IPS-NIHi7 (cell line): ENCODE results near the gene KPNA3.
A peak's percentile ranks its signal among the peaks of the same experiment; 100 is the strongest.
"Not testable (repeated sequence)": the region's sequence is repeated elsewhere in the genome, so short reads cannot be mapped to it uniquely, and the experiment has no call there.

ENCODE experiments used
- DNase-seq: peaks from one replicate; pipeline ENCODE4 v3.0.0; 2012; ENCODE audit warnings: mixed read lengths; ENCODE audit errors: extremely low spot score

Gene KPNA3

DNA sequence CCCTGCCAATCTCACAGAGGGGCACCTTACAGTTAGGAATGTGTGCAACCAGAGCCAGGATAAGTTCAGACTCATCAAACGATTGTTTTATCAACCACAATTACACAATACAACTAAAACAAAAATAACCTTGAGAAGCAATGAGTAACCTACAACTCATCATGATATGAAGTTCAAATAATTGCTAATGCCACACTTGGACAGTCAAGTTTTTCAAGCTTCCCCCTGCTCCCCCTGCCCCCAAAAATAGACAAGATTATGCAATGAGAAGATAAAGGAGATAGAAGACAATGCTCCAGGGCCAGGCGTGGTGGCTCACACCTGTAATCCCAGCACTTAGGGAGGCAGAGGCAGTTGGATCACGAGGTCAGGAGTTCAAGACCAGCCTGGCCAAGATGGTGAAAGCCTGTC lies 13.6 kb upstream of the KPNA3 start:
- no peak for DNase-seq

DNA sequence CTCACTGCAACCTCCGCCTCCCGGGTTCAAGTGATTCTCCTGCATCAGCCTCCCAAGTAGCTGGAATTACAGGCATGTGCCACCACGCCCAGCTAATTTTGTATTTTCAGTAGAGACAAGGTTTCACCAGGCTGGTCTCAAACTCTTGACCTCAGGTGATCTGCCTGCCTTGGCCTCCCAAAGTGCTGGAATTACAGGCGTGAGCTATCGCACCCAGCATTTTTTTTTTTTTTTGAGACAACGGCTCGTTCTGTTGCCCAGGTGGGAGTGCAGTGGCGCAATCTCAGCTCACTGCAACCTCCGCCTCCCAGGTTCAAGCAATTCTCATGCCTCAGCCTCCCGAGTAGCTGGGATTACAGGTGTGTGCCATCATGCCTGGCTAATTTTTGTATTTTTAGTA lies 10.6 kb upstream of the KPNA3 start:
- not testable (repeated sequence) for DNase-seq

DNA sequence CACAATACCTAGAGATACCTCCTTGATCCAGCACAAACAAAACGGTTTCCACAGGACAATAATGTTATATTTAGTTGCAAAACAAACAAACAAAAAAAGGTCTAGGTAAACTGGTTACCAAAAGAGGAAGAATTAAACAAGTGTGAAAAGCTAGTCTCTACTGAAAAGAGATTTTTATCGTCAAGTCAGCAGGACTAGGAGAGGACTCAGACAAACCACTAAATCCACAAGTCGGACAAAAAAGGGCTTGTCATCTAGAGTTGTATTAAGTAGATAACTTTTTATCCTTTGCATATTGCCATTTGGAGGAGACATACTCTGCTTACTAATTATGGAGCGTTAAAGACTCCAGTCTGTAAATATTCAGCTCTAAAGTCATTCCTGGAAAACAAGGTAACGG lies 9.9 kb upstream of the KPNA3 start:
- no peak for DNase-seq

- peak; percentile 56 for DNase-seq
These were observed 552 bp downstream of the KPNA3 start for GRCh38 chr13:49791711-49792549.

- peak; percentile 22 for DNase-seq
These were observed 1.2 kb downstream of the KPNA3 start for GRCh38 chr13:49791315-49791710.

- DNase-seq: no peak
These were observed 2.5 kb downstream of the KPNA3 start for GRCh38 chr13:49789968-49790367.

DNA sequence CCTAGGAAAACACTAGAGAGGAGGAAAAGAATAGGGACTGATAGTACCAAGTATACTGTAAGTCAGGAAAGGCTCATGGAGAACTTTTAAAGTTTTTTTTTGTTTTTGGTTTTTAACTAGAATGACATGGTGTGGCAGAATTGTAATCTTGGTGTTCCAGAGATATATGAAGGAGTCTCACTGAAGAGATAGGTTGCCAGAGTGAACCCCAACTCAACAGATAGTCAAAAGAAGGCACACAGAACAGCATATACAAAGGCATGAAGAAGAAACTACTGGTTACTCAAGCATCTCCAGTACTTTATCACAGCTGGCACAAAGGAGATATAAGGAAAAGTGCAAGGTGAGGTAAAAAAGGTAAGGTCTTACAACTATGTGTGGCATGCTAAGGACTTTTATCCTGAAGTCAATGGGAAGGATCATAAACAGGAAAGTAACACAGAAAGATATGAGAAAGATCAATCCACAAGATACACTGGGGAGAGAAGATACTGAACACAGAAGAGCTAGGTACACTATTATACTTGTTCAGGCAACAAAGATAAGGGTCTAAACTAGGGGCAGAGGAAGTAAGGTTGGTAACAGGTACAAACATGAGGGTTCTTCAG lies 6.0 kb downstream of the KPNA3 start:
- DNase-seq: no peak

GRCh38 chr13:49784886-49785570 lies 7.5 kb downstream of the KPNA3 start:
- no peak for DNase-seq

- no peak for DNase-seq
These were observed 8.6 kb downstream of the KPNA3 start for GRCh38 chr13:49783865-49784264.

- DNase-seq: no peak
These were observed 9.7 kb downstream of the KPNA3 start for GRCh38 chr13:49782784-49783183.

- no peak for DNase-seq
These were observed 10.7 kb downstream of the KPNA3 start for GRCh38 chr13:49781806-49782205.

- no peak for DNase-seq
These were observed 12.8 kb downstream of the KPNA3 start for GRCh38 chr13:49779721-49780120.

DNA sequence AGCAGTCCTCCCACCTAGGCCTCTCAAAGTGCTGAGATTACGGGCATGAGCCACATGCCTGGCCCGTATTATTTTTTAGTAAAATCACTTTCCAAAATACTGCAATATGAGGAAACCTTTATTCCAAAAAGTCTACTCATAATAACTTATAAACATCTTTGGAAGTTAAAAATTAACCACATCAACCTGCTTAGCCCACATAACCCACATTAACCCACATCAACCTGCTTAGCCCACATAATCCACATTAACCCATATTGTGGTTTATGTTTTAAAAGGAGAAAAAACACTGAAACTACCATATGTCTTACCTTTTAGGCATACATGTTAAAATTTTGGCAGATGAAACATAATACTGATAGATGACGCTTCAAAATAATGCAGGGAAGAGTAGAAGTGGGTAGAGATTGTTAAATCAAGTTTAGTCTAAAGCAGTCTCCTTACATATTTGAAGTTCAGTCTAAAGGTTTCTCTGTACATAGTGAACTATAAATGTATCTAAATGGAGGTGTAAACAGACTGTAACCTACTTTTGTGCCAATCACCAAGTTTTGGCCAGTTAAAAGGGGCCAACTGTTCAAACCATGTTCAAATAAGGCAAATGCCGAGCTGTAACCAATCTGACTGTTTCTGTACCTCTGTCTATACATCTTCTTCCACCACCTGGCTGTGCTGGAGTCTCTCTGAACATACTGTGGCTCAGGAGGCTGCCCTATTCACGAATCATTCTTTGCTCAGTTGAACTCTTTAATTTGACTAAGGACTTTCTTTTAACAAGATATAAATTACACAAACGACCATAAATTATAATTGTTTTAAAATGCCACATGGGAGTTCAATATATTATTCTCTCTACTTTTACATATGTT lies 14.5 kb downstream of the KPNA3 start:
- DNase-seq: no peak

DNA sequence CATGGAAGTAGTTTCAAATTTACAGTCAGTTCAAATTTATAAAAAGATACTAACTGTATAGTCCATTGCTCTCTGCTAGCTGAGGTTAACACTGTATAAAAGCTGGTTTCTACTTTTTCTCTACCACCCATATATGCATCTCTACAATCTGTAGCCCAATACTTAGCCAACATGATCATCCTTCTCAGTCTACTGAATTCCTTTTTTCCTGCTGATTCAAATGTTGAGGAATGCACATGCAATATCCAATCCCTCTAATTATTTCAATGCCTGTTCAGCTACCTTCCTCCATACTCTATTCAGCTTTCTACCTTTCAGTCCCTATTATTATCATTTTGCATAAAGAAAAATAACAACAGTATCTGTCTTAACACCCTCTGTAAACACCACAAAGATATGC lies 15.6 kb downstream of the KPNA3 start:
- no peak for DNase-seq

DNA sequence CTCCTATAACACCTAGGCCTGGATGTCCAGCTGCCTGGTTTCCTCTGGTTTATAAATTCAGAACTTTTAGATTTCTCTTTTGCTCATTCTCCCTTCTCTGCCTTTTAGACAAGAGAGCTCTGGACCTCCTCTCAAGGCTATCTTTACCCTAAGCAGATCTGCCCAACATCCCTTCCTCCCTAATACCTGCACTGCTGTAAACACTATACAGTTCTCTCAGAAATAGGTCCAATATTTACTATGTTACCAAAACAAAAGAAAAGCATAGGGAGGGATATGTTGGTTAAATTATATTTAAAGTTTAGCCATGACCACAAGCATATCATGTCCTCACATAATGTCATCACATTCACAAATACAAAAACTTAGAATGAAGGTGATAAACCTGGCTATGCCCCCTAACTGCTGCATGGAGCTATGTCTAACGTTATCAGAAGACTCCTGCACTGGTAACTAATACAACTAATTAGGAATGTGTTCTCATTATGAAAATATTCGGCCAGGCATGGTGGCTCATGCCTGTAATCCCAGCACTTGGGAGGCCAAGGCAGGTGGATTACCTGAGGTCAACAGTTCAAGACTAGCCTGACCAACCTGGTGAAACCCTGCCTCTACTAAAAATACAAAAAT lies 18.0 kb downstream of the KPNA3 start:
- DNase-seq: no peak

DNA sequence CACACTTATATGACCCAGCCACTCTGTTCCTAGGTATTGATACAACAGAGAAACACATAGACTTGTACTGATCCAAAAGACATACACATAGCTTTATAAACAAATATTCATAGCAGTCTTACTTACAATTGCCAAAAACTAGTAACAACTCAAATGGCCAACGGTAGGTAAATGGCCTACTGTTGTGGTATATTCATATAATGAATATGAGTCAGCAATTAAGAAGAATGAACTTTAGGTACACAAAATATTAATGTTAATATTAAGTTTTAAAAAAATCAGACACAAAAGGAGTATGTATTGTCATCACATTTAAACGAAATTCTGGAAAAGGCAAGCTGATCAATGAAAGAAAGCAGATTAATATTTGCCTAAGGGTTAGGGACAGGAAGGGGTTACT lies 19.7 kb downstream of the KPNA3 start:
- DNase-seq: no peak

- not testable (repeated sequence) for DNase-seq
These were observed 30.7 kb downstream of the KPNA3 start for GRCh38 chr13:49761811-49762210.

- DNase-seq: no peak
These were observed 31.9 kb downstream of the KPNA3 start for GRCh38 chr13:49760558-49760957.

DNA sequence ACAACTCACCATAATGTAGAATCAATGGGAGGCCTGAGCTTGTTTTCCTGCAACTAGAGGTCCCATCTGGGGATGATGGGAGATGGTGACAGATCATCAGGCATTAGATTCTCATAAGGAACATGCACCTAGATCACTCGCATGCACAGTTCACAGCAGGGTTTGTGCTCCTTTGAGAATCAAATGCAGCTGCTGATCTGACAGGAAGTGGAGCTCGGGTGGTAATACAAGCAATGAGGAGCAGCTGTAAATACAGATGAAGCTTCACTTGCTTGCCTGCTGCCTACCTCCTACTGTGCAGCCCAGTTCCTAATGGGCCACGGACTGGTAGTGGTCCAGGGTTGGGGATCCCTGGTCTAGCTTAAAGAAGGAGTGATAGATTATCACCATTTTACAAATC lies 33.0 kb downstream of the KPNA3 start:
- no peak for DNase-seq

DNA sequence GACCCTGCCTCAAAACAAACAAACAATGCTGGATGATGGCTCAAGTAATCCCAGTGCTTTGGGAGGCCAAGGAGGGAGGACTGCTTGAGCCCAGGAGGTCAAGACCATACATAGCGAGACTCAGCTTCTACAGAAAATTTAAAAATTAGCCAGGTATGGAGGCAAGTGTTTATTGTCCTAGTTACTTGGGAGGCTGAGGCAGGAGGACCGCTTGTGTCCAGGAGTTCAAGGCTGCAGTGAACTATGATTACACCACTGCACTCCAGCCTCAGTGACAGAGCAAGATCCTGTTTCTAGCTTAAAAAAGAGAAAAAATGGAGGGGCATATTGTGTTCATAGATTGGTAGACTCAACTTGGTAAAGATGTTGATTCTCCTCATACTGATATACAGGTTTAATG lies 36.2 kb downstream of the KPNA3 start:
- no peak for DNase-seq

DNA sequence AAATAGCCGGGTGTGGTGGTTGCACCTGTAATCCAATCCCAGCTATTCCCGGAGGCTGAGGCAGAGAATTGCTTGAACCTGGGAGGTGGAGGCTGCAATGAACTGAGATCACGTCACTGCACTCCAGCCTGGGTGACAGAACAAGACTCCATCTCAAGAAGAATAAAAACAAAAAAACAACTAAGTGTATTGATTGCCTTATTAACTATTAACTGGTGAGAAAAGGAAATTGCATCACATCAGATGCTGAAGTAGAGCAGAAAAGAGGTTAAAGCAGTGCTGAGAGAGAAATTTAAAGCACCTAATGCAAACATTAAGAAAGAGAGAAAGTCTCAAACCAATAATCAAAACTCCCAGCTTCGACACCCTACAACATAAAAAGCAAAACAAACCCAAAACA lies 38.3 kb downstream of the KPNA3 start:
- no peak for DNase-seq
